GM18517 (cell line): ENCODE results near the gene SASH1.

Experiments
- ATAC-seq: cut with Tn5 transposase; IDR thresholded peaks from one replicate; pipeline ENCODE4 v1.9.1; 2021; ENCODE audit warnings: mild to moderate bottlenecking, moderate library complexity; ENCODE audit not compliant: unreplicated experiment

The SASH1 gene

GRCh38 chr6:148491638-148492251 lies 149.1 kb downstream of the SASH1 start:
- no peak for ATAC-seq

DNA sequence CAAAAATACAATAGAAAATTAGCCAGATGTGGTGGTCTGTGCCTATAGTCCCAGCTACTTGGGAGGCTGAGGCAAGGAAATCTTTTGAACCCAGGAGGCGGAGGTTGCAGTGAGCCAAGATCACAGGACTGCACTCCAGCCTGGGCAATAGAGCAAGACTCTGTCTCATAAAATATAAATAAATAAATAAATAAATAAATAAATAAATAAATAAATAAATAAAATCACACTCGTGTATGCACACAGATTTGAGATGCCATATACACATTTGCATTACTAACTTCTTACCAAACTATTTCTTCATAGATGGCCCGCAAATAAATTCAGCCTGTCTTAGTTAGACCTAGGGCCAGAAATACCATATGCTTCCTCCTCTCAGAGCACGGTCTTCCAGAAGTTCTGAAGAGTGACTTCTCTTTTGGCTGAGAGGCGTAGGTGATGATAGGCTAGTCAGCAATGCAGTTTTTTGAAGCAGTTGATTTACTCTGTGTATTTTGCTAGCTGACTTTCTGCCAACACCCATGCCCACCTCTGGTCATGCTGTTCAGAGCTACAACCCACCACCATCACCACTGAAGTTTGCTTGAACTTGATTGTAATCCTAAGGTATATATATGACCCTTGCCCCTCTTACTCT lies 150.1 kb downstream of the SASH1 start:
- ATAC-seq: no peak

GRCh38 chr6:148493424-148493823 lies 150.8 kb downstream of the SASH1 start:
- ATAC-seq: no peak

GRCh38 chr6:148494226-148494625 lies 151.6 kb downstream of the SASH1 start:
- no peak for ATAC-seq

GRCh38 chr6:148495029-148495428 lies 152.4 kb downstream of the SASH1 start:
- ATAC-seq: no peak

DNA sequence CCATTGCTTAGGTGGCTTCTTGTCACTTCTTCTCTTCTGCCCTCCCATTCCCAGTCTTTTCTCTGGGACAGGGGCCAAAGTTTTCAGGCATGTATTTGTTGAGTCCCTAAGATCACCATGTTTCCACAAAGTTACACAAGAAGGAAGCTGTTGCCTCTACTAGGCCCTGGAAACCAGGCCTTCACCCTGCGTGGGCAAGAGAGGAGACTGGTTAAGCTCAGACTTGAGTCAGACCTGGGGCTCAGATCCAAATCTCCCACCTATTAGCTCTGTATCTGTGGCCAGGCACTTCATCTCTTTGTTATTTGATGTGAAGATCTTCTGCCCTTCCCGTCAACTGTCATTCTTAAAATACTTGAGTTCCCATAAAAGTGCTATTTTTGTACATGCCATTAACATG lies 154.6 kb downstream of the SASH1 start:
- ATAC-seq: no peak

GRCh38 chr6:148497717-148498116 lies 155.1 kb downstream of the SASH1 start:
- no peak for ATAC-seq

GRCh38 chr6:148500402-148500801 lies 157.8 kb downstream of the SASH1 start:
- ATAC-seq: no peak

DNA sequence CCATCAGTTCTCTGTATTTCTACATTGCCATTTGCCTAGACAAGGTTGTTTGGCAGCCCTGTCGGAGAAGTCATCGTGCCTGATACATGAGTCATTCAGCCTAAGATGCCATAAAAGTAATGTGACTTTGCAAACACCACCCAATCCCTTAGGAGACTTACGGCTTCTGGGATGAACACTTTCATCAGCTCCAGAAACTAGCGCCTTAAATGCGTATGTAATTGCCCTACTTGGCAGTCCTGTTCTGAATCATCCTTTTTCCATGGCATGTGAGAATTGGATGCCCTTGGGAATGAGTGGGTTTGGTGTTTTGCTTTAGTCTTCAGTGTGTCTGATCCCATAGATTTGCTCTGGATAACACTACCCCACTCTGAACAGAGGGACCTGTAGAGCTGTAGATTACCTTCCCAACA lies 158.5 kb downstream of the SASH1 start:
- ATAC-seq: no peak

DNA sequence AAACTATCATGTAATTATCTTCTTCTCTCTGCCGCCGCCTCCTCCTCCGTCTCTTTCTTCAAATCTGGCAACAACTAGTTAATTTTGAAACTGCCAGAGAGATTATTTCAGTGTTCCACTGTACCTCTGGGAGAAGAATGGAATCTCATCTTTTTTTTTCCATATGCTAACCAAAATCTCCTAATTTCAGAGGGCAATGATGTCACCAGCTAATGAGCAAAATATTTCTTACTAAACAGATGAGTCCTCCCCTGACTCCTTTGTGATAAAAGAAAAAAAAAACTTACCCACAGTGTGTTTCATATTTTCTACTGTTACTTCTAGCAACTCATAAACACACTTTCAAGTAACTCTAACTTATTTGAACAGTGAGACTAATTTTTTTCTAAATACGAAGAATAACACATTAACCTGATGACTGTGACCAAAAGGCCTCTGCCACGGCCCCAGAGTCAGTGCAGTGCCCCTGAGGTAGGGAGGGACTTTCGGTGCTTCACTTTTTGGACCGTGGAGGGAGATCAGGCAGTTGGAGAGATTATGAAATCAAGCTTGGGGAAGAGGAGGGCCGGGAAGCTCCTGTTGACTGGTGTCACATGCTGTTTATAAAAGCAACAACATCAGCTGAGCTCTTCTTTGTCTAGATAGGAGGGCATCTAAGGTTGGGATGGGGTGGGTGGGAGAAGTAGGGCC lies 159.6 kb downstream of the SASH1 start:
- ATAC-seq: no peak

GRCh38 chr6:148502773-148503135 lies 160.1 kb downstream of the SASH1 start:
- no peak for ATAC-seq

DNA sequence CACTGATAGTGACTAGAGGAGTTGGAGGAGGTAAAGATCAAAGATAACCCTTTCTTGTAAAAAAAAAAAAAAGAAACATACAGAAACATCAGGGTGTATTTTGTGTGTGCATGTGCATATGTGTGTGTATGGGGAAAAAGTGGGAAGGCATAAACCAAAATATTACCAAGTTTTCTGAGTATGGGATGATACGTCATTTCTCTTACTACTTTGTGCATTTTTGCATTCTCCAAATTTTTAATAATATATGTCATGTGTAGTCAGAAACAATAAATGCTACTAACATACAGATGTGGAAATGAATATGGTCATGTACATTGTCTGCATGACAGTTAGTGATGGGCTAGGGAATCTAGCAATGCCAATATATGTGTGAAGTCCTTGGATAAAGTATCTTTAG lies 161.1 kb downstream of the SASH1 start:
- ATAC-seq: no peak

GRCh38 chr6:148507774-148508173 lies 165.1 kb downstream of the SASH1 start:
- no peak for ATAC-seq

DNA sequence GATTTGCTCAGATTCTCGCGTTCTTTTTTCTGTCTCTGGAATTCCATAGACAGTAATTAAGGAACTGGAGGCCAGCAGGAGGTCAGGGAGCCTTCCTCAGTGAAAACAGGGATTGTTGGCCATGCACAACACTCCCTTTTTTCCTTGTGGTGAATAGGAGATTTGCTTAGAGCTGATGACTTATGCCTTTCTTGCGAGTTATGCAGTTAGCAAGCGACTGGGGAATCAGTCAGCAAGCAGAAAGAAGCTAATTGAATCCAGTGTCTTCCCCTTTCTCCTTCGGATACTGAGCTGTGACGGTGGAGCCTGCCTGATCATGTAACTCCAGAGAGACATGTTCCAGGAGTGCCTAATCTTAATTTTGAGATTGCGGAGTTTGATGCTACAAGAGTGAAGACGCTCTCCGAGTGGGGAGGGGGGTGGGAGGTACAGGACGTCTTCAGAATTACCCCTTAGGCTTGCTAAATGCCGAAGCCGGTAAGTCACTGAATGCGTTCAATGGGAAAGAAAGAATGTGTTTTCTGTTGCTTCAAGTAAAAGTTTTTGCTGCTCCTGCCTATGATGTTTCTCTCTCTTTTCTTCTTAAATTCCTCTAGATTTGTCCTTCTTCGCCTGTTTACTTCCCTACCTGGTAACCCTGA lies 165.9 kb downstream of the SASH1 start:
- no peak for ATAC-seq

- ATAC-seq: no peak
These were observed 166.6 kb downstream of the SASH1 start for GRCh38 chr6:148509119-148509799.

DNA sequence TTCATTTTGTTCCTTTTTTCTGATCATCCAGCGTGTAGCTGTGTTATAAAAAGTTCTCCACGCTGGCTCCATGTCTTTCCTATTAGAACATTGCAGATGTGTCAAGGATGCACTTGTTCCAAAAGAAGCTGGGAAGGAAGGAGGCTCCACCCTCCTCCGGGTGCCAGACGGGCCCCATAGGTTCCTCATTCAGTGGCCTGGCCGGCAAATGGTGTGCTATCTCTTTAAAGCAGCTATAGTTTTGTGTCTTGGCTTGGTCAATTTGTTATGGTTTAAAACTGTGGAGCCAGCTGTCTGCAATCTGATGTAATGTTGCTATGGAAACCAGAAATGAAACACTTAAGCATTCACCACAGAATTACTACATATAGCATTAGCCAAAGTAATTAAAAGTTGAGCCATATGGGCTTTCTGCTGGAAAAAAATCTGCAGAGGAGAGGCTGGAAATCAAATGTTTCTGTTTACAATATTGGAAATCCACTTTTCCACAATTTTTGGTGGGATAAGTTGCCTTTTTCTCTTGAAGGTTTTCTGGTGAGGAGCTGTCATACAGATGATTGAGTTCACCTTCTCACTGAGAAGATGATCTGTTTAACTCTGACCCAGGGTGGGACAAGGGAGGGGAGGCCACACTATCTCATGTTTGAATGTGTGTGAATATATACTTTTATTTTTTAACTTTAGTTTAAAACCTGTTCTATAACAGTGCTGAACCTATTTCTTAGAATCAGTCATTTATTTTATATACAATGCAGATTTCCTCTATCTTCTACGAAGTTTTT lies 167.4 kb downstream of the SASH1 start:
- peak; percentile 85 for ATAC-seq

DNA sequence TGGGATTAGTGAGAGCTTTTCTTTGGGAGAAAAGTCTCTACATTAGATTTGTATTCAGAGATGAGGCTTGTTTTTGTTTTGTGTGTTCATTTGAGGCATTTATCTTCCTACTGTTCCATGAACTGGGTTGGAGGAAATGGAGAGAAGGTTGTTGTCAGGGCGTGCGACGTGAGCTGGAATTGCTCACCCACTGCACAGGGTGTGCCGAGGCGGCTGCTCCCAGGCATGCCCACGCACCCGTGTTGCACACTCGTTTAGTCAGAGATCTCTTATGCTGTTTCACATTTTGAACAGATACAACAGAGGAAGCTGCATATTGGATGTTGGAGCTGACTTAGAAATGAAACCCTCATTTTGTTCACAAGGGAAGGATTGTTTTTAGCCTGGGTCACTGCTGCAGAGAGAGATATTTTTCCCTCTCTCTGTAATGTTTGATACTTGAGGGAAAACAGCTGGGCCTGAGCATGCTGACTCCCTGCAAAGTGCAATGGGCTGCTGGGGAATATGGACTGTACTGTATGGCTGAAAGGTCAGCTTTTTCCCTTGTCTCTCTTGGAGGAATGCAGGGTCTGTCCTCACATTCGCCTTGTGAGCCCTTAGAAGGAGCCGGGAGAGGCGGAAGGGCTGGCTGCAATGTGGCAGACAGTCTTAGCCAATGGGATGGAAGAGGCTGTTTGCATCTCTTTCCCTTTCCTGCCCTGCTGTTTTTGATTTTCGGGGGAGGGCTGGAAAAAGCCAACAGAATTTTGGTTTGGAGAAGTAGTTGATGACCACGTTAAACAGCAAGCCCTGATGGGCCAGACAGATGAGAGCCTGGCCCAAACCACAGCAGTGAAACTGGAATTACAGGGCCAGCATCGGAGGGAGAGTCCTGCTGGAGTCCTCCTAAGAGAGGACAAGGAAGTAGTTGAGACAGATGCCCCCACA lies 170.8 kb downstream of the SASH1 start:
- no peak for ATAC-seq

GRCh38 chr6:148514091-148514845 lies 171.6 kb downstream of the SASH1 start:
- ATAC-seq: no peak

DNA sequence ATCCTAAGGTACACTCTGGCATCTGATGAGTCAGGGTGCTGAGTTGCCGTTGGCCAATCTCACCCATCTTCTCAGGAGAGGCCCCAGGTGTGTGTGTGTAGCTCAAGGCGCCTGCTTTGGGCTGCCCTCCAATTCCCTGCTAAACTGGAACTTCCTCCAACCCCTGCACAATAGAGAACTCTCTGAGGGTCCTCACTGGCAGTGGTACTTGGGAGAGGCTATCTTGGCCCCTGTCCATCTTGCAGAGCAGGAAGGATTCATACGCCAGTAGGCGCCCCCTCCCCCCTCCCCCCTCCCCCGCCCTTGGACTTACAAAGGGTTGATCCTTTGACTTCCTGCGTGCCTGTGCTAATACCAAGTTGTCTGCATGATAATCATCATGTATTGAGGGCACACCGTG lies 173.6 kb downstream of the SASH1 start:
- ATAC-seq: no peak
